Right atrium auricular region (tissue), 2 donors: ENCODE data around the gene PTPRU. TPM values are rescaled to one million over a fixed set of nuclear protein-coding genes. Genes with fewer than 3 reads are reported as not detected.

ENCODE experiments used
- DNase-seq: peaks from one replicate; pipeline ENCODE4 v3.0.0-alpha.2; 2019; ENCODE audit warnings: low spot score
- H3K27ac ChIP-seq, 2 donors: fragments of 200-600 bp; sonication (generic); 1 replicate in 1 of 2; 2 replicates in 1 of 2; pipeline ENCODE4 v1.5.1; 2016 to 2019
- H3K27me3 ChIP-seq, 2 donors: fragments of 200-600 bp; sonication (generic); one replicate each; pipeline versions ENCODE4 v1.5.1 to v1.6.0; 2017 to 2019
- H3K36me3 ChIP-seq: fragments of 200-600 bp; sonication (generic); one replicate; pipeline ENCODE4 v1.5.1; 2016
- H3K4me1 ChIP-seq, 2 donors: fragments of 200-600 bp; sonication (generic); one replicate each; pipeline versions ENCODE4 v1.5.1 to v1.6.0; 2017 to 2019
- H3K4me3 ChIP-seq, 2 donors: fragments of 200-600 bp; sonication (generic); 1 replicate in 1 of 2; 2 replicates in 1 of 2; pipeline ENCODE4 v1.5.1; 2017 to 2019; ENCODE audit warnings: mild to moderate bottlenecking in 1 of 2, moderate library complexity in 1 of 2
- H3K9me3 ChIP-seq, 2 donors: fragments of 200-600 bp; sonication (generic); one replicate each; pipeline ENCODE4 v1.5.1; 2019
- CTCF ChIP-seq, 2 donors: fragments of 200-600 bp; sonication (generic); IDR thresholded peaks; one replicate each; pipeline ENCODE4 v1.5.1; 2019; ENCODE audit warnings: antibody characterized with exemption in 2 of 2
- total RNA-seq, 2 donors: library from RNA; depleted of rRNA; stranded (reverse); fragments of >200 nt; gene quantifications; one replicate each; pipeline ENCODE4 v1.1.0, GENCODE V29; 2016

The PTPRU gene
- total RNA-seq, 2 donors from 2014 or later, result 15.9 to 22.4 TPM

- H3K36me3 ChIP-seq, result no peaks in the 10 kb centered on the region
- H3K27ac ChIP-seq, result no peak overlapping the region
- H3K27me3 ChIP-seq, result no peaks in the 10 kb centered on the region
- peaks cover 0 to 20% of the 10 kb centered on the region in 2 donors for H3K4me1 ChIP-seq
- DNase-seq, result no peak
- no peak overlapping the region for H3K4me3 ChIP-seq
- H3K9me3 ChIP-seq, result no peaks in the 10 kb centered on the region
- no peak for TF ChIP-seq CTCF (IDR thresholded peaks at IDR 0.05)
Observed at GRCh38 chr1:29240986-29241385, 4.7 kb downstream of the PTPRU start.

GRCh38 chr1:29243023-29243870, 6.9 kb downstream of the PTPRU start:
- H3K27ac ChIP-seq, result no peak overlapping the region
- TF ChIP-seq CTCF (IDR thresholded peaks at IDR 0.05), result no peak

GRCh38 chr1:29243871-29244200, 7.5 kb downstream of the PTPRU start:
- Histone ChIP-seq H3K27ac (no peak overlapping the region), H3K36me3 (no peaks in the 10 kb centered on the region), H3K4me3 (no peak overlapping the region), H3K9me3 (no peaks in the 10 kb centered on the region), H3K27me3 (no peaks in the 10 kb centered on the region), H3K4me1 (no peaks in the 10 kb centered on the region)
- DNase-seq, result no peak
- TF ChIP-seq CTCF (IDR thresholded peaks at IDR 0.05), result no peak

More at GRCh38 chr1:29243023-29243870, 6.9 kb downstream of the PTPRU start:
- DNase-seq, result no peak
- no peaks in the 10 kb centered on the region for H3K27me3 ChIP-seq
- H3K36me3 ChIP-seq, result no peaks in the 10 kb centered on the region
- H3K9me3 ChIP-seq, result no peaks in the 10 kb centered on the region
- peaks cover 0 to 5% of the 10 kb centered on the region in 2 donors for H3K4me1 ChIP-seq
- H3K4me3 ChIP-seq, result no peak overlapping the region

- Histone ChIP-seq H3K9me3 (no peaks in the 10 kb centered on the region), H3K36me3 (no peaks in the 10 kb centered on the region), H3K4me3 (no peak overlapping the region), H3K27ac (no peak overlapping the region), H3K27me3 (no peaks in the 10 kb centered on the region), H3K4me1 (no peaks in the 10 kb centered on the region)
- no peak for DNase-seq
- TF ChIP-seq CTCF (IDR thresholded peaks at IDR 0.05), result no peak
Observed at GRCh38 chr1:29245261-29245660, 8.9 kb downstream of the PTPRU start.

- no peak for DNase-seq
- Histone ChIP-seq H3K4me1 (no peaks in the 10 kb centered on the region), H3K27me3 (no peaks in the 10 kb centered on the region), H3K9me3 (no peaks in the 10 kb centered on the region), H3K27ac (no peak overlapping the region), H3K36me3 (no peaks in the 10 kb centered on the region), H3K4me3 (no peak overlapping the region)
- peak in 1 of 2 donors; percentile 56 for TF ChIP-seq CTCF (IDR thresholded peaks at IDR 0.05)
Observed at GRCh38 chr1:29245876-29246275, 9.6 kb downstream of the PTPRU start.

- H3K36me3 ChIP-seq, result no peaks in the 10 kb centered on the region
- no peak for TF ChIP-seq CTCF (IDR thresholded peaks at IDR 0.05)
- H3K4me1 ChIP-seq, result no peaks in the 10 kb centered on the region
- no peak for DNase-seq
- H3K27me3 ChIP-seq, result no peaks in the 10 kb centered on the region
- H3K9me3 ChIP-seq, result no peaks in the 10 kb centered on the region
- no peak overlapping the region for H3K27ac ChIP-seq
- no peak overlapping the region for H3K4me3 ChIP-seq
Observed at GRCh38 chr1:29247044-29247443, 10.7 kb downstream of the PTPRU start.
